ENCODE data around the gene MRNIP. TPM values are rescaled to one million over a fixed set of nuclear protein-coding genes. Genes with fewer than 3 reads are reported as not detected.

The MRNIP gene
- total RNA-seq, 1 experiment from 2014 or later: 31.1 TPM

DNA sequence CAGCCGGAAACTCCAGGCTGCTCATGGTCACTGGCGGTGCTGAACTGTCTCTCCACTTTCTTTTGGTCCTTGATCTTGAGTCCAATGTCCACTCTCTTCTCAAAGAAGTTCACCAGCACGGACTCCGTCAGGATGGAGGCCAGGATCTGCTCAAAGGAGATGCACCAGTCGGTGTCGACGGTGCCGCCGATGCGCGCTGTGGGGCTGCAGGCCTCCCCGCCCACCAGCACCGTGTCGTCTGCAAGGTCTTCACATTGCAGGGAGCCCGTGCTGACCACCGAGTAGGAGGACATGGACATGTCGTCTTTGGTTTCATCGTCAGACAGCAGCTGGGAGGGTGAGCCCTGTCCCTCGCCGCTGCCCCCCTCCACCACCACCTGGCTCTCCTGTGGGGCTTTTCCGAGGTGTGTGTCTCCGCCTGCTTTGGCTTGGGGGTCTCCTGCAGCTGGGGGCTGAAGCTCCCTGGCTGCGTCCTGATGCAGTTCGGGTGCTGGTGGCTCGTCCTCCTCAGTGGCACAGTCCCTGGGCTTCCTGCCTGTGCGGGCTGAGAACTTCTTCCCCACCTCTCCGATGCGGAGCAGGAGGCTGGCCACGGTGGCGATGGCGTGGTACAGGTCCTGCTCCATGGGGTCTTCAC lies 5.0 kb upstream of the MRNIP start:
- Histone ChIP-seq H4K8ac (replicated peaks; ENCODE audit: insufficient read length, low read depth, low read length) (no peak overlapping the region), H3K9ac (ENCODE audit: extremely low read depth, insufficient read length, low read length) (no peak overlapping the region), H3K4me1 (ENCODE audit: insufficient read depth, low read length) (no peaks in the 10 kb centered on the region), H2BK120ac (ENCODE audit: low read depth, low read length, poor library complexity, severe bottlenecking) (no peak overlapping the region), H2BK20ac (ENCODE audit: low read depth, low read length, poor library complexity, severe bottlenecking) (no peak overlapping the region), H4K91ac (ENCODE audit: insufficient read length, low read depth, low read length) (no peak overlapping the region), H4K5ac (ENCODE audit: insufficient read length, low read depth, low read length) (no peak overlapping the region), H3K56ac (ENCODE audit: insufficient read length, low read depth, low read length) (no peak overlapping the region), H3K23me2 (ENCODE audit: insufficient read length, low read depth, low read length, poor library complexity, severe bottlenecking) (no peaks in the 10 kb centered on the region), H2BK15ac (ENCODE audit: low read depth, low read length) (no peak overlapping the region), H3K18ac (ENCODE audit: insufficient read length, low read depth, low read length) (no peak overlapping the region), H2AK5ac (ENCODE audit: insufficient read length, low read length) (no peak overlapping the region), H3K27ac (ENCODE audit: insufficient read length, low read depth, low read length) (no peak overlapping the region), H3K4me2 (ENCODE audit: insufficient read depth, insufficient read length, low read length) (no peak overlapping the region), H3K9me3 (ENCODE audit: control insufficient read depth, low read depth, low read length) (peaks cover 5% of the 10 kb centered on the region), H2BK5ac (ENCODE audit: insufficient read length, low read length) (no peak overlapping the region), H3K14ac (ENCODE audit: insufficient read depth, low read length) (no peak overlapping the region), H3T11ph (ENCODE audit: low read length) (no peak overlapping the region), H4K20me1 (ENCODE audit: control insufficient read depth, insufficient read depth, insufficient read length) (no peaks in the 10 kb centered on the region), H2BK12ac (ENCODE audit: insufficient read length, low read depth, low read length) (no peak overlapping the region), H3K27me3 (ENCODE audit: insufficient read depth, low read length) (no peaks in the 10 kb centered on the region), H3K23ac (ENCODE audit: insufficient read length, low read depth, low read length) (no peak overlapping the region), H2AFZ (ENCODE audit: low read length) (no peak overlapping the region), H3K4ac (ENCODE audit: low read depth, low read length) (no peak overlapping the region), H3K79me2 (ENCODE audit: insufficient read depth, low read length) (no peaks in the 10 kb centered on the region), H3K79me1 (ENCODE audit: insufficient read depth, low read depth, low read length, poor library complexity, severe bottlenecking) (no peaks in the 10 kb centered on the region)
- no peak for DNase-seq
- peaks cover 18 to 23% of the 10 kb centered on the region in 2 experiments for H3K4me1 Mint-ChIP-seq
- no CpG with 5 or more reads among the region's 31 CpGs for WGBS (ENCODE audit: extremely low coverage, insufficient read length, low lambda C conversion rate)
- peaks cover 17 to 45% (median 42%) of the 10 kb centered on the region in 3 experiments for H3K36me3 Mint-ChIP-seq (ENCODE audit: insufficient read depth in 1 of 3, low read depth in 3 of 3)
- no peak overlapping the region; a peak in 1 of 7 replicates for H3K27ac Mint-ChIP-seq
- peaks cover 10% of the 10 kb centered on the region for H3K27me3 Mint-ChIP-seq (ENCODE audit: low read depth)
- no peaks in the 10 kb centered on the region for H3K9me3 Mint-ChIP-seq
- TF ChIP-seq, protein P1, sequence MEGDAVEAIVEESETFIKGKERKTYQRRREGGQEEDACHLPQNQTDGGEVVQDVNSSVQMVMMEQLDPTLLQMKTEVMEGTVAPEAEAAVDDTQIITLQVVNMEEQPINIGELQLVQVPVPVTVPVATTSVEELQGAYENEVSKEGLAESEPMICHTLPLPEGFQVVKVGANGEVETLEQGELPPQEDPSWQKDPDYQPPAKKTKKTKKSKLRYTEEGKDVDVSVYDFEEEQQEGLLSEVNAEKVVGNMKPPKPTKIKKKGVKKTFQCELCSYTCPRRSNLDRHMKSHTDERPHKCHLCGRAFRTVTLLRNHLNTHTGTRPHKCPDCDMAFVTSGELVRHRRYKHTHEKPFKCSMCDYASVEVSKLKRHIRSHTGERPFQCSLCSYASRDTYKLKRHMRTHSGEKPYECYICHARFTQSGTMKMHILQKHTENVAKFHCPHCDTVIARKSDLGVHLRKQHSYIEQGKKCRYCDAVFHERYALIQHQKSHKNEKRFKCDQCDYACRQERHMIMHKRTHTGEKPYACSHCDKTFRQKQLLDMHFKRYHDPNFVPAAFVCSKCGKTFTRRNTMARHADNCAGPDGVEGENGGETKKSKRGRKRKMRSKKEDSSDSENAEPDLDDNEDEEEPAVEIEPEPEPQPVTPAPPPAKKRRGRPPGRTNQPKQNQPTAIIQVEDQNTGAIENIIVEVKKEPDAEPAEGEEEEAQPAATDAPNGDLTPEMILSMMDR (conservative IDR thresholded peaks at IDR 0.05): no peak
- H3K4me3 Mint-ChIP-seq: no peak overlapping the region

Measured in H9 (cell line).